ENCODE data around the gene COL25A1. TPM values are rescaled to one million over a fixed set of nuclear protein-coding genes. Genes with fewer than 3 reads are reported as not detected.

COL25A1 gene
- total RNA-seq, 1 experiment from 2014 or later: not detected

GRCh38 chr4:108813261-108813660, 489.2 kb downstream of the COL25A1 start:
- H3K4me3 Mint-ChIP-seq (ENCODE audit: low read depth, unreplicated experiment): no peak overlapping the region
- H3K27me3 Mint-ChIP-seq (ENCODE audit: unreplicated experiment): peaks cover 14% of the 10 kb centered on the region
- no TSS peak for BruUV-seq (replicated peaks)
- DNase-seq: no peak
- H3K36me3 Mint-ChIP-seq (ENCODE audit: insufficient read depth, unreplicated experiment): no peaks in the 10 kb centered on the region
- no peaks in the 10 kb centered on the region for H3K9me3 Mint-ChIP-seq (ENCODE audit: low read depth, unreplicated experiment)
- CTCF ChIA-PET: no interaction called here
- TF ChIP-seq, protein P1, sequence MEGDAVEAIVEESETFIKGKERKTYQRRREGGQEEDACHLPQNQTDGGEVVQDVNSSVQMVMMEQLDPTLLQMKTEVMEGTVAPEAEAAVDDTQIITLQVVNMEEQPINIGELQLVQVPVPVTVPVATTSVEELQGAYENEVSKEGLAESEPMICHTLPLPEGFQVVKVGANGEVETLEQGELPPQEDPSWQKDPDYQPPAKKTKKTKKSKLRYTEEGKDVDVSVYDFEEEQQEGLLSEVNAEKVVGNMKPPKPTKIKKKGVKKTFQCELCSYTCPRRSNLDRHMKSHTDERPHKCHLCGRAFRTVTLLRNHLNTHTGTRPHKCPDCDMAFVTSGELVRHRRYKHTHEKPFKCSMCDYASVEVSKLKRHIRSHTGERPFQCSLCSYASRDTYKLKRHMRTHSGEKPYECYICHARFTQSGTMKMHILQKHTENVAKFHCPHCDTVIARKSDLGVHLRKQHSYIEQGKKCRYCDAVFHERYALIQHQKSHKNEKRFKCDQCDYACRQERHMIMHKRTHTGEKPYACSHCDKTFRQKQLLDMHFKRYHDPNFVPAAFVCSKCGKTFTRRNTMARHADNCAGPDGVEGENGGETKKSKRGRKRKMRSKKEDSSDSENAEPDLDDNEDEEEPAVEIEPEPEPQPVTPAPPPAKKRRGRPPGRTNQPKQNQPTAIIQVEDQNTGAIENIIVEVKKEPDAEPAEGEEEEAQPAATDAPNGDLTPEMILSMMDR (IDR thresholded peaks at IDR 0.05; ENCODE audit: unreplicated experiment): no peak
- intact Hi-C loops (cut with micrococcal nuclease; ENCODE audit: unreplicated experiment): no loop called here
- H3K27ac Mint-ChIP-seq (ENCODE audit: unreplicated experiment): no peak overlapping the region
- no peaks in the 10 kb centered on the region for H3K4me1 Mint-ChIP-seq (ENCODE audit: low read depth, unreplicated experiment)

- H3K9me3 Mint-ChIP-seq (ENCODE audit: low read depth, unreplicated experiment): peaks cover 3% of the 10 kb centered on the region
- CTCF ChIA-PET: no interaction called here
- intact Hi-C loops (cut with micrococcal nuclease; ENCODE audit: unreplicated experiment): no loop called here
- peaks cover 7% of the 10 kb centered on the region for H3K27me3 Mint-ChIP-seq (ENCODE audit: unreplicated experiment)
- no peaks in the 10 kb centered on the region for H3K4me1 Mint-ChIP-seq (ENCODE audit: low read depth, unreplicated experiment)
- TF ChIP-seq, protein P1 (IDR thresholded peaks at IDR 0.05; ENCODE audit: unreplicated experiment): no peak
- DNase-seq: no peak
- H3K27ac Mint-ChIP-seq (ENCODE audit: unreplicated experiment): no peak overlapping the region
- H3K36me3 Mint-ChIP-seq (ENCODE audit: insufficient read depth, unreplicated experiment): no peaks in the 10 kb centered on the region
- no TSS peak for BruUV-seq (replicated peaks)
- H3K4me3 Mint-ChIP-seq (ENCODE audit: low read depth, unreplicated experiment): no peak overlapping the region
Measured at GRCh38 chr4:108811486-108811885, 491.0 kb downstream of the COL25A1 start.

DNA sequence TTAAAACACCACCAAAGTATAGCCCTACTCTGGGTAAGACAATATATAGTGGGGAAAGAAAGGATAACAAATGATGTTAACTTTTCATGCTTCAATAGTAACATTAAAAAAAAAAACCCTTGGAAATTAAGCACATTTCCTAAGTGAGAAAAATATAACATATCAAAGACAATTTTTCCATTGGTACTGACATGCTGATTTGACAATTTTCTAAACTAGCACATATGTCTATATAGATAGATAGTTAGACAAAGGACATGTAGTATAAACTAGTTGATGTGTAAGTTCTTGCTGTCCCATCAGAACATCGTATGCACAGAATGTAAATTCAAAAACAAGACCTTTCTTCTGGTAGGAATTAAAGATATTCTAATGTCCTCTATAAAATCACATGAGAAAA, 492.4 kb downstream of the COL25A1 start:
- TF ChIP-seq, protein P1 (IDR thresholded peaks at IDR 0.05; ENCODE audit: unreplicated experiment): no peak
- Mint-ChIP-seq H3K27me3 (ENCODE audit: unreplicated experiment) (no peaks in the 10 kb centered on the region), H3K4me1 (ENCODE audit: low read depth, unreplicated experiment) (no peaks in the 10 kb centered on the region), H3K27ac (ENCODE audit: unreplicated experiment) (no peak overlapping the region), H3K4me3 (ENCODE audit: low read depth, unreplicated experiment) (no peak overlapping the region), H3K9me3 (ENCODE audit: low read depth, unreplicated experiment) (peaks cover 3% of the 10 kb centered on the region), H3K36me3 (ENCODE audit: insufficient read depth, unreplicated experiment) (no peaks in the 10 kb centered on the region)
- DNase-seq: no peak
- intact Hi-C loops (cut with micrococcal nuclease; ENCODE audit: unreplicated experiment): no loop called here
- CTCF ChIA-PET: no interaction called here
- BruUV-seq (replicated peaks): no TSS peak

- CTCF ChIA-PET: no interaction called here
- intact Hi-C loops (cut with micrococcal nuclease; ENCODE audit: unreplicated experiment): no loop called here
- no peaks in the 10 kb centered on the region for H3K27me3 Mint-ChIP-seq (ENCODE audit: unreplicated experiment)
- H3K27ac Mint-ChIP-seq (ENCODE audit: unreplicated experiment): no peak overlapping the region
- no peak overlapping the region for H3K4me3 Mint-ChIP-seq (ENCODE audit: low read depth, unreplicated experiment)
- no peaks in the 10 kb centered on the region for H3K36me3 Mint-ChIP-seq (ENCODE audit: insufficient read depth, unreplicated experiment)
- TF ChIP-seq, protein P1 (IDR thresholded peaks at IDR 0.05; ENCODE audit: unreplicated experiment): no peak
- no peaks in the 10 kb centered on the region for H3K4me1 Mint-ChIP-seq (ENCODE audit: low read depth, unreplicated experiment)
- no peak for DNase-seq
- BruUV-seq (replicated peaks): no TSS peak
- peaks cover 3% of the 10 kb centered on the region for H3K9me3 Mint-ChIP-seq (ENCODE audit: low read depth, unreplicated experiment)
Measured at GRCh38 chr4:108804648-108805273, 497.7 kb downstream of the COL25A1 start.
